Muscle of leg (tissue), 11 donors: ENCODE results near the gene ZNF318. TPM values are rescaled to one million over a fixed set of nuclear protein-coding genes. Genes with fewer than 3 reads are reported as not detected.
"Not testable (repeated sequence)": the region's sequence is repeated elsewhere in the genome, so short reads cannot be mapped to it uniquely, and the experiment has no call there.

Experiments used
- DNase-seq: peaks from one replicate; pipeline ENCODE4 v3.0.0; 2013
- H3K27ac ChIP-seq: one replicate; pipeline ENCODE4 v1.5.1; 2013; ENCODE audit warnings: mild to moderate bottlenecking, low read length, control low read depth
- H3K27me3 ChIP-seq: one replicate; pipeline ENCODE4 v1.6.1; 2013; ENCODE audit warnings: low read length; ENCODE audit not compliant: control insufficient read depth, insufficient read depth
- H3K36me3 ChIP-seq: one replicate; pipeline ENCODE4 v1.6.1; 2013; ENCODE audit warnings: low read length; ENCODE audit not compliant: control insufficient read depth, insufficient read depth
- H3K4me1 ChIP-seq: one replicate; pipeline ENCODE4 v1.6.1; 2013; ENCODE audit warnings: low read length; ENCODE audit not compliant: control insufficient read depth, insufficient read depth
- H3K4me3 ChIP-seq: one replicate; pipeline ENCODE4 v1.5.1; 2013; ENCODE audit warnings: low read length, control low read depth
- H3K9me3 ChIP-seq: replicated peaks from 2 replicates; pipeline ENCODE4 v1.6.1; 2013; ENCODE audit warnings: low read depth, low read length; ENCODE audit not compliant: control insufficient read depth
- WGBS: methylation state at CpG from one replicate; pipeline ENCODE4 v1.1.5; 2013; ENCODE audit warnings: missing lambda C conversion rate; ENCODE audit not compliant: insufficient coverage; 5-methylcytosine and 5-hydroxymethylcytosine counted together
- polyA plus RNA-seq, 8 donors: library from polyadenylated mRNA; unstranded; fragments of 120-200 nt; gene quantifications; one replicate each; pipeline versions ENCODE4 v1.2.1 to v1.2.3, GENCODE V29; 2013; ENCODE audit warnings: inconsistent platforms in 1 of 8, low replicate concordance in 1 of 8; ENCODE audit not compliant: insufficient read length in 8 of 8, insufficient read depth in 1 of 8
- total RNA-seq: library from RNA; stranded (reverse); fragments of 120-200 nt; gene quantifications from one replicate; pipeline ENCODE4 v1.2.4, GENCODE V29; 2013

ZNF318 gene
- total and polyA plus RNA-seq, 9 donors: 9.4 to 17.3 (median 13.0) TPM

DNA sequence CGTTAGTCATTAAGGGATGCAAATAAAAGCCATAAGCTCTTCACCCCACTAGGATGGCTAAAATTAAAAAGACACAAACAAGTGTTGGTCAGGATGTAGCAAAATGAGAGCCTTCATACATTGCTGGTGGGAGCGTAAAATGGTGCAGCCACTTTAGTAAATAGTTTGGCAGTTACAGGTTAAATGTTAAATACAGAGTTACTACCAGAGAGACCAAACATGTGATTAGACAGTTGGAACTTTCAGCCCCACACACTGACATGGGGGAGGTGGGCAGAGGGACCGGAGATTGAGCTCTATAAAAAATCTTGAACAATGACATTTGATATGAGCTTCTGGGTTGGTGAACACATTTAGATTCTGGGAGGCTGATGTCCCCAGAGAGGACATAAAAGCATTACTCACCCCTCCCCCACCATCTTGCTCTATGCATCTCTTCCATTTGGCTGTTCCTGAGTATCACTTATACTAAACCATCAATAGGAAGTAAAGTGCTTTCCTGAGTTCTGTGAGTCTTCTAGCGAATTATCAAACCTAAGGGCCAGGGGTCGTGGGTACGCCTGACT lies 20.4 kb upstream of the ZNF318 start:
- no peaks in the 10 kb centered on the region for H3K4me1 ChIP-seq
- no peak overlapping the region for H3K27ac ChIP-seq
- no peaks in the 10 kb centered on the region for H3K9me3 ChIP-seq
- no peaks in the 10 kb centered on the region for H3K36me3 ChIP-seq
- H3K4me3 ChIP-seq: no peak overlapping the region
- no peak for DNase-seq
- WGBS: 83% methylated on average over 1 of the region's 6 CpGs
- peaks cover 8% of the 10 kb centered on the region for H3K27me3 ChIP-seq

DNA sequence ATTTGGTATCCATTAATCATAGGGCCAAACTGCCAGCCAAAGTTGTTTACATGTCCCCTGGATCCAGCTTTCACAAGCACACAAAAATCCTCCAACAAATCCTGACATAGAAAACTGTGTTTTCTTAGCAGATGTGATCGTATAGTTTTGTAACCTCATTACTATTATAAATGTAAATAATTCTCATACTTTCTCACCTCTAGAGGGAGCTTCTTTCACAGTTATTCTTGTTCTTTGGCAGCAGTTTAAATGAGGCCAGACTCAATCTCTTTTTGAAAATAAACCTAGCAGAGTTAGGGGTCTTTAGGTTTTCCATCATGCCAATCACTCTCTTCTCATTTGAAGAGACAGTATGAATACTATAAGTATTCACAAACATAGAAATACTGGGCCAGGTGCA lies 17.0 kb upstream of the ZNF318 start:
- DNase-seq: no peak

DNA sequence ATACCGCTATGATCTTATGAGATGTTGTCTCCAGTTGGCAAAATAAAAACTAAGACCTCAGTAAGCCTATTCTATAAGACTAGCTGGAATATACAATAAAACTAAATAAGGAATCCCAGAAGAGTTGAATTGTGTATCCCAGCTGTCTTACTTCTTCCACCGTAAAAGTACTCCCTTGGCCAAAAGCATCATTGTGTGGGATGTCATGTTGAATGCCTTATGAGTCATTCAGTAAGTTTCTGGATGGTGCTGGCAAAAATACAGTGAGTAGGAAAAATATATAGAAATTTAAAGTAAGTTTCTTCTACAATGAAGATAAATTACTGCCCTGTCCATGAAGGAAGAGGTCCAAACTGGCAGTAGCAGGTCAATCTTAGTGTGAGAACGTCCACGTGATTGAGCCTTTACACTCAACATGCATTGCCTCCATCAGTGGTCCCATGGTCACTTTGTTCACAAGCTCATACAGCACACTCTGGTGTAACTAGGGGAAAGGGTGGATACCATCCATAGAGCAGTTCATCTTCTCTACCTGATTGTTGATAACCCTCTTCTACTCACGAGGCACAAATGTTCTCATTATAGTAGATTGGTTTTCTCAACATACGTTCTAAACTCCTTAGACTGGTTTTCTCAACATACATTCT lies 13.7 kb upstream of the ZNF318 start:
- H3K9me3 ChIP-seq: no peaks in the 10 kb centered on the region
- no CpG with 5 or more reads among the region's 6 CpGs for WGBS
- H3K4me3 ChIP-seq: no peak overlapping the region
- no peak for DNase-seq
- H3K4me1 ChIP-seq: no peaks in the 10 kb centered on the region
- peaks cover 4% of the 10 kb centered on the region for H3K27me3 ChIP-seq
- no peak overlapping the region for H3K27ac ChIP-seq
- no peaks in the 10 kb centered on the region for H3K36me3 ChIP-seq

More for the DNA sequence above, 17.0 kb upstream of the ZNF318 start:
- no peaks in the 10 kb centered on the region for H3K9me3 ChIP-seq
- no CpG with 5 or more reads among the region's 1 CpG for WGBS
- H3K4me3 ChIP-seq: no peak overlapping the region
- no peak overlapping the region for H3K27ac ChIP-seq
- H3K36me3 ChIP-seq: no peaks in the 10 kb centered on the region
- peaks cover 6% of the 10 kb centered on the region for H3K27me3 ChIP-seq
- no peaks in the 10 kb centered on the region for H3K4me1 ChIP-seq

DNA sequence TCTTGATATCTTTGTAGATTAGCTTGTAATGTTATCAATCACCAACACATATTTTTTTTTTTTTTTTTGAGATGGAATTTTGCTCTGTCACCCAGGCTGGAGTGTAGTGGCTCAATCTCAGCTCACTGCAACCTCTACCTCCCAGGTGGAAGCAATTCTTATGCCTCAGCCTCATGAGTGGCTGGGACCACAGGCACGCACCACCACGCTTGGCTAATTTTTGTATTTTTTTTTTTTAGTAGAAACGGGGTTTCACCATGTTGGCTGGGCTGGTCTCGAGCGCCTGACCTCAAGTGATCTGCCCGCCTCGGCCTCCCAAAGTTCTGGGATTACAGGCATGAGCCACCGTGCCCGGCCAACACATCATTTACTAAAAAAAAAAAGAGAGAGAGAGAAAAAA lies 11.4 kb upstream of the ZNF318 start:
- not testable (repeated sequence) for H3K27ac ChIP-seq, H3K4me3 ChIP-seq, DNase-seq, H3K36me3 ChIP-seq, H3K27me3 ChIP-seq, H3K9me3 ChIP-seq, H3K4me1 ChIP-seq
- no CpG with 5 or more reads among the region's 9 CpGs for WGBS

DNA sequence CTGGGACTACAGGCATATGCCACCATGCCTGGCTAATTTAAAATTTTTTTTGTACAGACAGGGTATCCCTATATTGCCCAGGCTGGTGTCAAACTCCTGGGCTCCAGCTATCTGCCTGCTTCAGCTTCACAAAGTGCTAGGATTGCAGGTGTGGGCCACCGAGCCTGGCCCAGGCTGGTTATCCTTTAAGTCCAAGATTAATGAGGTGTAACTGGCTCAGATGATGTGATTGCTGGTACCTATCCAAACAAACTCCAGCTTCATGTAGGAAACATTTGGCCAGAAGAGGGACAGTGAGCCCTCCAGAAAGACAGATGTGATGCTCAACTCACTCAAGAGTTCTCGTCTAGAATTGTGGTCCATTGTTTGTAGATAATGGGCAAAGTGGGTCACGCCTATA lies 9.2 kb upstream of the ZNF318 start:
- H3K27ac ChIP-seq: no peak overlapping the region
- H3K4me3 ChIP-seq: no peak overlapping the region
- H3K36me3 ChIP-seq: no peaks in the 10 kb centered on the region
- no peaks in the 10 kb centered on the region for H3K4me1 ChIP-seq
- DNase-seq: no peak
- WGBS: 70% methylated on average over 2 of the region's 3 CpGs
- H3K9me3 ChIP-seq: no peaks in the 10 kb centered on the region
- peaks cover 4% of the 10 kb centered on the region for H3K27me3 ChIP-seq

DNA sequence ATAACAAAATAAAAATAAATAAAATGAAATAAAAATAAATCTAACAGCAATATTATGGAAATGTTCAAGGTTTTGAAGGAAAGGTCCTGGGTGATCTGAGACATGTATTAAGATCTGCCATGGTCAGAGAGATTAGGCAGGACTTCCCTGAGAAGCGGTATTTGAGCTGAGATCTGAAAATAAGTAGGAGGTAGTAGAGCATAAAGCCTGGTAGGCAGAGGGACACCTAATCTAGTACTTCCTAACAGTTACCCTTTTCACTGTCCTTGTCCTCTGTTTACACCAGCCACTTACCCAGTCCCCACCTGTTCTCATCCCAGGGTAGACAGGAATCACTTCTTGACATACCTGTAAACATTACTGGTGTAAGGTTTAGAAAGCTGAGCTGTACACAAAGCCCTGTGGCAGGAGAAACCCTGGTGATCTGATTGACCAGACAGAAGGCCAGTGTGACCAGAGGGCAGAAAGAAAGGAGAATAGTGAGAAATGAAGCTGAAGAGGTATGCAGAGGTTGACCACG lies 8.3 kb upstream of the ZNF318 start:
- H3K27me3 ChIP-seq: peaks cover 4% of the 10 kb centered on the region
- no CpG with 5 or more reads among the region's 2 CpGs for WGBS
- no peak overlapping the region for H3K4me3 ChIP-seq
- H3K27ac ChIP-seq: no peak overlapping the region
- no peaks in the 10 kb centered on the region for H3K9me3 ChIP-seq
- H3K4me1 ChIP-seq: no peaks in the 10 kb centered on the region
- H3K36me3 ChIP-seq: no peaks in the 10 kb centered on the region
- DNase-seq: no peak

DNA sequence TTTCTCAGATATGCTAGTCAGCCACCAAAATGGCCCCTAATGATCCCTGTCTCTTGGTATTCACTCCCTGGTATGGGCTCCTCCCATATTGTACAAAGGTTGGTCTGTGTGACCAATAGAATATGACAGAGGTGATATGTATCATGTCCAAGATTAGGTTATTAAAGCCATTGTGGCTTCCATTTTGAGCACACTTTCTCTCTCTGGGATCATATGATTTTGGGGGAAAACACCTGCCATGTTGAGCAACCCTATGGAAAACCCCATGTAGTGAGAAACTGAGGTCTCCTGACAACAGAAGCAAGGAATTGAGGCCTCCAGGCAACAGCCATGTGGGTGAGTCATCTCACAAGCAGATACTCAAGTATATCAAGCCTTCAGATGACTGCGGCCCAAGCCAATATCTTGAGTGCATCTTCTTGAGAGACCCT lies 7.1 kb upstream of the ZNF318 start:
- Histone ChIP-seq H3K27me3 (peaks cover 4% of the 10 kb centered on the region), H3K4me3 (no peak overlapping the region), H3K9me3 (no peaks in the 10 kb centered on the region), H3K27ac (no peak overlapping the region), H3K36me3 (no peaks in the 10 kb centered on the region), H3K4me1 (no peaks in the 10 kb centered on the region)
- no CpG with 5 or more reads among the region's 1 CpG for WGBS
- DNase-seq: no peak

DNA sequence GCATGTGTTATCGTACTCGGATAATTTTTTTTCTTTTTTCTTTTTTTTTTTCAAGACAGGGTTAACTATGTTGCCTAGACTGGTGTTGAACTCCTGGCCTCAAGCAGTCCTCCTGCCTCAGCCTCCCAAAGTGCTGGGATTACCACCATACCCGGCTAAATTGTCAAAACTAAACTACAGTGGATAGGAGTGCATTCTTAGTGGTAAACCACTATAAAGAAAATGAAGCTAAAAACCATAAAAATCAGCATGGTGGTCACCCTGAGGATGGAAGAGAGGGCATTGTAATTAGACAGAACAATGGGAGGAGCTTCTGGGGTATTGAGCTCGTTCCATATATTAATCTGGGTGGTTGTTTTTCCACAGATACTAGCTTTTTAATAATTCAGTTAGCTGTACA lies 6.2 kb upstream of the ZNF318 start:
- 90% methylated on average over 2 of the region's 4 CpGs for WGBS
- Histone ChIP-seq H3K9me3 (no peaks in the 10 kb centered on the region), H3K4me3 (no peak overlapping the region), H3K27ac (no peak overlapping the region), H3K4me1 (no peaks in the 10 kb centered on the region), H3K27me3 (peaks cover 4% of the 10 kb centered on the region), H3K36me3 (no peaks in the 10 kb centered on the region)
- no peak for DNase-seq

DNA sequence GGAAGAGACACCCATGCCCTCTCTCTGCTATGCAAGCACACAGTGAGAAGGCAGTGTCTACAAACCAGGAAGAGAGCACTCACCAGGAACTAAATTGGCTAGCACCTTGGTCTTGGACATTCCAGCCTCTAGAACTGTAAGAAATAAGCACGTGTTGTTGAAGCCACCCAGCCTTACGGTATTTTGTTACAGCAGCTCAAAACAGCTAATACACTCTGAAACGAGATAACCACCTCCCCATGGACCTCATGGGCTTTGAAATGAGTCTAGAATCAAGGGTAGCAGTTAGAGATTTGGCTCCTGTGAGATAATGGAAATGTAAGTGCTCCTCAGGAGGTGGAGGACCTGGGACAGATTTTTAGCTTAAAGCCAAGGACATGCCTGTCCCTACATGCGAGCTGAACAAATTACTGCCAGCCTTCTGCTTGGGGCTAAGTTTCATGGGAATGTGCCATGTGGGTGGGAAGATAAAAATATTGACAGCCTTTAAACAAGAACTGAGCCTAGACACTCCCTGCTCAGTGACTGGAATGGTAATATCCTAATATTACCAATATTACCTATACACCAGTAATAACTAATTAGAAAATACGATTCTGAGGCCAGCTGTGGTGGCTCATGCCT lies 3.9 kb upstream of the ZNF318 start:
- Histone ChIP-seq H3K27me3 (no peaks in the 10 kb centered on the region), H3K9me3 (no peaks in the 10 kb centered on the region), H3K4me3 (no peak overlapping the region), H3K27ac (no peak overlapping the region), H3K4me1 (peaks cover 10% of the 10 kb centered on the region), H3K36me3 (no peaks in the 10 kb centered on the region)
- DNase-seq: no peak
- 73% methylated on average over 3 of the region's 5 CpGs for WGBS

DNA sequence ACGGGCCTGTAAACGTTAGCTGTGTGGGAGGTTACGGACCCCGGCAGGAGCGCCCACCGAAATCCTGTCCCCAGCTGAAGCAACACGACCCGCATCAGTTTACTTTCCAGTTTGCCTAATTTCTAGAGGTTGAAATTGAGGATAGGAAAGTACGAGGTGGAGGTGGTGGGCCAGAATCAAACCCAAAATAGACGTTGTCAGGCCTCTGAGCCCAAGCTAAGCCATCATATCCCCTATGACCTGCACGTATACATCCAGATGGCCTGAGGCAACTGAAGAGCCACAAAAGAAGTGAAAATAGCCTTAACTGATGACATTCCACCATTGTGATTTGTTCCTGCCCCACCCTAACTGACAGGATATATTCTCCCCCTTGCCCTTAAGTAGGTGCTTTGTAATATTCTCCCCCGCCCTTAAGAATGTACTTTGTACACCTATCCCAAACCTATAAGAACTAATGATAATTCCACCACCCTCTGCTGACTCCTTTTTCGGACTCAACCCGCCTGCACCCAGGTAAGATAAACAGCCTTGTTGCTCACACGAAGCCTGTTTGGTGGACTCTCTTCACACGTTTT lies 645 bp upstream of the ZNF318 start:
- Histone ChIP-seq H3K4me3 (peak overlapping the region; percentile 68), H3K4me1 (peaks cover 21% of the 10 kb centered on the region), H3K27ac (peak overlapping the region; percentile 95)
- WGBS: 21% methylated on average over 7 of the region's 16 CpGs
- H3K27me3 ChIP-seq, H3K9me3 ChIP-seq, DNase-seq, H3K36me3 ChIP-seq: not testable (repeated sequence)
